ENCODE measurements around the gene MRAP2. TPM values are rescaled to one million over a fixed set of nuclear protein-coding genes. Genes with fewer than 3 reads are reported as not detected.

Gene MRAP2
- total RNA-seq, 2 donors from 2014 or later, result 10.6 to 11.5 TPM

DNA sequence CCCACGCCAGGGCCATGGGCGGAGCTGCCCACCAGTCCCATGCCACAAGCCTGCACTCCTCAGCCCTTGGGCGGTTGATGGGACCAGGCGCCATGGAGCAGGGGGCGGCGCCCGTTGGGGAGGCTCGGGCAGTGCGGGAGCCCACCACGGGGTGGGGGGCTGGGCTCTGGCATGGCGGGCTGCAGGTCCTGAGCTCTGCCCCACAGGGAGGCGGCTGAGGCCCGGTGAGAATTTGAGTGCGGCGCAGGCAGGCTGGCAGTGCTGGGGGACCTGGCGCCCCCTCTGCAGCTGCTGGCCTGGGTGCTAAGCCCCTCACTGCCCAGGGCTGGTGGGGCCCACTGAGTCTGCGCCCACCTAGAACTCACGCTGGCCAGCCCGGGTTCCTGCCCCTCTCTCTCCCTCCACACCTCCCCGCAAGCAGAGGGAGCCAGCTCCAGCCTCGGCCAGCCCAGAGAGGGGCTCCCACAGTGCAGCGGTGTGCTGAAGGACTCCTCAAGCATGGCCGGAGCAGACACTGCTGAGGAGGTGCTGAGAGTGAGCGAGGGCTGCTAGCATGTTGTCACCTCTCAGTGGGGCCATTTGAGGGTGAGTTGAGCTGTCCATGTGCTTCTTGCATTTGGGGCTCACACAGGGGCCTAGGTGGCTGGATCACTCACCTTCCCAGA lies 4.0 kb downstream of the MRAP2 start:
- no peak for DNase-seq (ENCODE audit: low spot score)
- no peak for TF ChIP-seq POLR2A (IDR thresholded peaks at IDR 0.05)
- TF ChIP-seq, protein P1, sequence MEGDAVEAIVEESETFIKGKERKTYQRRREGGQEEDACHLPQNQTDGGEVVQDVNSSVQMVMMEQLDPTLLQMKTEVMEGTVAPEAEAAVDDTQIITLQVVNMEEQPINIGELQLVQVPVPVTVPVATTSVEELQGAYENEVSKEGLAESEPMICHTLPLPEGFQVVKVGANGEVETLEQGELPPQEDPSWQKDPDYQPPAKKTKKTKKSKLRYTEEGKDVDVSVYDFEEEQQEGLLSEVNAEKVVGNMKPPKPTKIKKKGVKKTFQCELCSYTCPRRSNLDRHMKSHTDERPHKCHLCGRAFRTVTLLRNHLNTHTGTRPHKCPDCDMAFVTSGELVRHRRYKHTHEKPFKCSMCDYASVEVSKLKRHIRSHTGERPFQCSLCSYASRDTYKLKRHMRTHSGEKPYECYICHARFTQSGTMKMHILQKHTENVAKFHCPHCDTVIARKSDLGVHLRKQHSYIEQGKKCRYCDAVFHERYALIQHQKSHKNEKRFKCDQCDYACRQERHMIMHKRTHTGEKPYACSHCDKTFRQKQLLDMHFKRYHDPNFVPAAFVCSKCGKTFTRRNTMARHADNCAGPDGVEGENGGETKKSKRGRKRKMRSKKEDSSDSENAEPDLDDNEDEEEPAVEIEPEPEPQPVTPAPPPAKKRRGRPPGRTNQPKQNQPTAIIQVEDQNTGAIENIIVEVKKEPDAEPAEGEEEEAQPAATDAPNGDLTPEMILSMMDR (IDR thresholded peaks at IDR 0.05), result no peak
- no peak for TF ChIP-seq POLR2AphosphoS5 (IDR thresholded peaks at IDR 0.05)
- intact Hi-C loops (cut with DNase I), result no loop called here
- no peak overlapping the region for H3K4me3 ChIP-seq
- no peaks in the 10 kb centered on the region for H3K9me3 ChIP-seq
- no peaks in the 10 kb centered on the region for H3K36me3 ChIP-seq
- H3K27ac ChIP-seq, result no peak overlapping the region
- H3K4me1 ChIP-seq (replicated peaks), result no peaks in the 10 kb centered on the region
- WGBS, result 98% methylated on average over 18 of the region's 24 CpGs
- no peaks in the 10 kb centered on the region for H3K27me3 ChIP-seq (replicated peaks; ENCODE audit: insufficient read depth)

DNA sequence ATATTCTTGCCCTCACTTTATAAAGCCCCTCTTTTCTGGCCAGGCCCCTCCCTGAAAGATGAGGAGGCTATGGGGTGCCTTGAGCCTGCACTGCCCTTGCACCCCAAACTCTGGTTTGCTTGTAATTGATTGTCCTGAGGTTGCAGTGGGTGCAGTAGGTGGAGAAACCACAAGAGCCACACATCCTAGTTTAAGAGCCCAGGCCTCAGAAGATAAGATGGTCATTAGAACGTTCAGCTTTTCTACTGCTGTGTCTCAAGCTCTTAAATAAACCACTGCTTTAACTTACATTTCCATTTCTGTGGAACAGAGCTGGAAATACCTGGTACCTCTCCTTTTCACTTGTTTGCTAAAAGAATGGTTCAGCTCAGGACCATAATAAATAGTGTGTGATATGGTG lies 9.0 kb downstream of the MRAP2 start:
- intact Hi-C loops (cut with DNase I), result no loop called here
- H3K27me3 ChIP-seq (replicated peaks; ENCODE audit: insufficient read depth), result no peaks in the 10 kb centered on the region
- H3K4me1 ChIP-seq (replicated peaks), result no peaks in the 10 kb centered on the region
- H3K36me3 ChIP-seq, result no peaks in the 10 kb centered on the region
- H3K9me3 ChIP-seq, result no peaks in the 10 kb centered on the region
- DNase-seq (ENCODE audit: low spot score), result no peak
- TF ChIP-seq, protein P1 (IDR thresholded peaks at IDR 0.05), result no peak
- TF ChIP-seq POLR2A (IDR thresholded peaks at IDR 0.05), result no peak
- TF ChIP-seq POLR2AphosphoS5 (IDR thresholded peaks at IDR 0.05), result no peak
- no peak overlapping the region for H3K4me3 ChIP-seq
- 17% methylated on average over 1 of the region's 1 CpG for WGBS
- no peak overlapping the region for H3K27ac ChIP-seq

DNA sequence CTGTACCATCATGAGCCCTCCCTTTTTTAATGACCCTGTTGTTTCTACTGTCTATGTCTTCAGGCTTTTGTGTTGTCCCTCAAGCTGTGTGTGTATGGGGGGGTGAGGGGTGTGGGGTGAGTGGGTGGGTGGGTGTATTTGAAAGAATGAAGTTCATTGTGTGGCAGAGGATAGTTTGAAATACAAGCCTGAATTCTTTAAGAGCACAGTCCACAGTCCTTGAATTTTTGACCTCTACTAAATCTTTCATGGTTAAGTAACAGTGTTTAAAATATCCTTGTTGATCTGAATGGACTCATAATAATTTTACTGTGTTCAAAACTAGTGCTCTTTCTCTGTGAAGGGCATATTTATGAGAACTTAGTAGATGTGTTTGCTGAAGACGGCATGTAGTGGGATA lies 10.0 kb downstream of the MRAP2 start:
- 16% methylated on average over 1 of the region's 1 CpG for WGBS
- H3K36me3 ChIP-seq, result no peaks in the 10 kb centered on the region
- no peaks in the 10 kb centered on the region for H3K4me1 ChIP-seq (replicated peaks)
- TF ChIP-seq POLR2AphosphoS5 (IDR thresholded peaks at IDR 0.05), result no peak
- TF ChIP-seq, protein P1 (IDR thresholded peaks at IDR 0.05), result no peak
- TF ChIP-seq POLR2A (IDR thresholded peaks at IDR 0.05), result no peak
- intact Hi-C loops (cut with DNase I), result no loop called here
- no peak for DNase-seq (ENCODE audit: low spot score)
- H3K27ac ChIP-seq, result no peak overlapping the region
- H3K9me3 ChIP-seq, result no peaks in the 10 kb centered on the region
- no peak overlapping the region for H3K4me3 ChIP-seq
- no peaks in the 10 kb centered on the region for H3K27me3 ChIP-seq (replicated peaks; ENCODE audit: insufficient read depth)

DNA sequence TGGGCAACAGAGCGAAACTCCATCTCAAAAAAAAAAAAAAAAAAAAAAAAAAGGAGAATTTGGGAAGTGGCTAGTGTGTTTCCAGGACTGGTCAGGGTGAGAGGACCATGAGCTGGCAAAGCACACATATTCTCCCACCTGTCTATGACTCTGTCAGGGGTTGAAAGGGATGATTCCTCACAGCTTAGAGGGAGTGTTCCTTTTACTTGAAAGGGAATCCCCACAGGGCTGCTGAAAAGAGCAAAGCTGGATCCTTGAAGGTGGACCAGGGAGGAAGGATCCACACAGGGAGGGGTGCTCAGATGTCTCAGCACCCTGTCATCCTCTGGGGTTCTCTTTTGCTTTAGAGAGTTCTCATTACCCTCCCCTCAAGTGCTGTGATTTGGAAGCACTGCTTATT lies 13.2 kb downstream of the MRAP2 start:
- Histone ChIP-seq H3K36me3 (no peaks in the 10 kb centered on the region), H3K27me3 (replicated peaks; ENCODE audit: insufficient read depth) (no peaks in the 10 kb centered on the region), H3K9me3 (no peaks in the 10 kb centered on the region), H3K27ac (no peak overlapping the region), H3K4me1 (replicated peaks) (no peaks in the 10 kb centered on the region), H3K4me3 (no peak overlapping the region)
- 92% methylated on average over 1 of the region's 1 CpG for WGBS
- TF ChIP-seq POLR2AphosphoS5 (IDR thresholded peaks at IDR 0.05) (no peak), POLR2A (IDR thresholded peaks at IDR 0.05) (no peak)
- TF ChIP-seq, protein P1 (IDR thresholded peaks at IDR 0.05), result no peak
- intact Hi-C loops (cut with DNase I), result no loop called here
- no peak for DNase-seq (ENCODE audit: low spot score)

DNA sequence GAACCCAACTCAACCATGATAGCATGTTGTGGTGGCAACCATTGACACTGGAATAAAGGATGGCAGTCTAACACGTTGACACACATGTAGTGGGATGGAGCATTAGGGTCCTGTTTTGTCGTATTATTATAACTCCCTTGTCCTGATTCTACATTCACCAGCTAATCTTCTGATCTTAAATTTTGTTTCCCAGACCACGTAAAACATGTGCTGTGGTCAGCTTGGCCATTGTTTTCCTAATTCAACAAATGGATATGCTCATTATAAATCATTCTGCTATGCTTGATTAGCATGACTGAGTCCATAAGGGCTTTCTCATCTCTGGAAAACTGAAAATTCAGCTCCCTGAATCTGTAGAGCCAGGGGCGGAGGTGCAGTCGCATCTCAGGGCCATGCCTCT lies 15.0 kb downstream of the MRAP2 start:
- no peak for DNase-seq (ENCODE audit: low spot score)
- no peaks in the 10 kb centered on the region for H3K4me1 ChIP-seq (replicated peaks)
- no peak overlapping the region for H3K4me3 ChIP-seq
- intact Hi-C loops (cut with DNase I), result no loop called here
- WGBS, result 90% methylated on average over 5 of the region's 5 CpGs
- no peaks in the 10 kb centered on the region for H3K36me3 ChIP-seq
- TF ChIP-seq POLR2A (IDR thresholded peaks at IDR 0.05) (no peak), POLR2AphosphoS5 (IDR thresholded peaks at IDR 0.05) (no peak)
- TF ChIP-seq, protein P1 (IDR thresholded peaks at IDR 0.05), result no peak
- no peaks in the 10 kb centered on the region for H3K27me3 ChIP-seq (replicated peaks; ENCODE audit: insufficient read depth)
- H3K9me3 ChIP-seq, result no peaks in the 10 kb centered on the region
- H3K27ac ChIP-seq, result no peak overlapping the region
